Upper lobe of right lung (tissue), 1 donor: ENCODE measurements around the gene DMKN. TPM values are rescaled to one million over a fixed set of nuclear protein-coding genes. Genes with fewer than 3 reads are reported as not detected.

Experiments used
- ATAC-seq: fragments of 200-7000 bp; cut with Tn5 transposase; one replicate; pipeline ENCODE4 v1.9.1; 2020; ENCODE audit warnings: mild to moderate bottlenecking, moderate library complexity
- DNase-seq: peaks from one replicate; pipeline ENCODE4 v3.0.0-alpha.2; 2020
- H3K27ac ChIP-seq: fragments of 200-600 bp; one replicate; pipeline ENCODE4 v1.8.0; 2022
- H3K27me3 ChIP-seq: fragments of 200-600 bp; one replicate; pipeline ENCODE4 v1.8.0; 2022; ENCODE audit warnings: mild to moderate bottlenecking
- H3K36me3 ChIP-seq: fragments of 200-600 bp; one replicate; pipeline ENCODE4 v1.8.0; 2022
- H3K4me1 ChIP-seq: fragments of 200-600 bp; one replicate; pipeline ENCODE4 v1.8.0; 2022
- H3K4me3 ChIP-seq: fragments of 200-600 bp; one replicate; pipeline ENCODE4 v1.8.0; 2022; ENCODE audit warnings: mild to moderate bottlenecking
- H3K9me3 ChIP-seq: fragments of 200-600 bp; one replicate; pipeline ENCODE4 v1.8.0; 2022
- CTCF ChIP-seq: fragments of 200-600 bp; IDR thresholded peaks from one replicate; pipeline ENCODE4 v1.8.0; 2022; ENCODE audit warnings: antibody characterized with exemption
- intact Hi-C: fragments of 100-400 bp; cut with DNase I; formaldehyde crosslinking; loops from one replicate; pipeline ENCODE4 v1.11.0; 2022
- long read RNA-seq: library from polyadenylated mRNA; unstranded; transcript quantifications from one replicate; pipeline ENCODE4 v2.0.0, GENCODE V29; 2021
- total RNA-seq: library from RNA; stranded (reverse); fragmentation: NEBNext Ultra II Directional; extraction: Animal tissue kit (Norgen Biotek cat#: 25700); gene quantifications from one replicate; pipeline ENCODE4 v1.2.1, GENCODE V29; 2021
- donor health status: DM: no; HTN: yes; CAD: no; lungs with severe emphysema.

The DMKN gene, protein sequence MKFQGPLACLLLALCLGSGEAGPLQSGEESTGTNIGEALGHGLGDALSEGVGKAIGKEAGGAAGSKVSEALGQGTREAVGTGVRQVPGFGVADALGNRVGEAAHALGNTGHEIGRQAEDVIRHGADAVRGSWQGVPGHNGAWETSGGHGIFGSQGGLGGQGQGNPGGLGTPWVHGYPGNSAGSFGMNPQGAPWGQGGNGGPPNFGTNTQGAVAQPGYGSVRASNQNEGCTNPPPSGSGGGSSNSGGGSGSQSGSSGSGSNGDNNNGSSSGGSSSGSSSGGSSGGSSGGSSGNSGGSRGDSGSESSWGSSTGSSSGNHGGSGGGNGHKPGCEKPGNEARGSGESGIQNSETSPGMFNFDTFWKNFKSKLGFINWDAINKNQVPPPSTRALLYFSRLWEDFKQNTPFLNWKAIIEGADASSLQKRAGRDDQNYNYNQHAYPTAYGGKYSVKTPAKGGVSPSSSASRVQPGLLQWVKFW
- total RNA-seq = 79.8 TPM
- long read RNA-seq, partial matches to known transcripts = 4 of 32 reads
- long read RNA-seq, other reads (novel, unspliced or antisense) = 25 of 32 reads

DNA sequence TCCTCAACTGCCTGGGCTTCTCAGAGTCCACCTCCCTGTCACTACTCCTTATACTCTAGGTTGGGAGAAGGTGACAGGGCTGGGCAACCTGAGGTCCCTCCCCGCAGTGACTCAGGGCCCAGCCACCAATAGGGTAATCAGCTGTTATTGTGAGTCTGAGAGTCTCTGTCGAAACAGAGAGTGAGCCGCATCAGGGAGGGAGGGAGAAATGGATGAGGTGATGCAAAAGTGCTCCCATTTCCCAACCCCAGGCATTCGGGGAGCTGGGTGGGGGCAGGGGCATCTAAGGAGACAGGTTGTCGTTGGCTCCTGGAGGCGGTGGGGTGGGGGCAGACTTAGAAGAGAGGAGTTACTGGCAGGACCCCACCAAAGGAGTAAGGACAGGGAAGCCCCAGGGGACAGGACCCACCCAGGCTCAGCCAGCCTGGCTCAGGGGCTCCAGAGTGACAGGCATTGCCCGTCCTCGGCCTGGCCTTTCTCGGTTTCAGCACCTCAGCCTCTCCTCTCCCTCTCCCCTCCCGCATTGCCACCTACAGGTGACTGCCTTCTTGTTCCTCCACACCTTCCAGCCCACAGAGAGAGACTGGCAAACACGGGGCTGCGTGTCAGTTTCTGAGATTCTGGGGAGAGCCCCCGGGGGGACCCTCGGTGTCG is at the start of gene DMKN:
Gene DMKN, minus strand, starts transcription at position 22 of the 654 bp plus-strand sequence. CDS start 174 bp downstream, outside the sequence.
- Histone ChIP-seq H3K4me1 (no peaks in the 10 kb centered on the region), H3K4me3 (no peak within 1 kb of the TSS), H3K36me3 (no peaks in the 10 kb centered on the region), H3K27ac (no peak within 1 kb of the TSS), H3K9me3 (no peaks in the 10 kb centered on the region), H3K27me3 (peaks cover 29% of the 10 kb centered on the region)
- intact Hi-C loops = no loop called here
- no peak for TF ChIP-seq CTCF
- ATAC-seq = peak; percentile 6
- DNase-seq = no peak

GRCh38 chr19:35562776-35563175 is 49.3 kb upstream of the DMKN start:
- Histone ChIP-seq H3K4me3 (no peak overlapping the region), H3K9me3 (no peaks in the 10 kb centered on the region), H3K4me1 (peaks cover 6% of the 10 kb centered on the region), H3K27ac (no peak overlapping the region), H3K36me3 (no peaks in the 10 kb centered on the region), H3K27me3 (peaks cover 21% of the 10 kb centered on the region)
- intact Hi-C loops = no loop called here
- no peak for DNase-seq
- TF ChIP-seq CTCF = no peak
- no peak for ATAC-seq

DNA sequence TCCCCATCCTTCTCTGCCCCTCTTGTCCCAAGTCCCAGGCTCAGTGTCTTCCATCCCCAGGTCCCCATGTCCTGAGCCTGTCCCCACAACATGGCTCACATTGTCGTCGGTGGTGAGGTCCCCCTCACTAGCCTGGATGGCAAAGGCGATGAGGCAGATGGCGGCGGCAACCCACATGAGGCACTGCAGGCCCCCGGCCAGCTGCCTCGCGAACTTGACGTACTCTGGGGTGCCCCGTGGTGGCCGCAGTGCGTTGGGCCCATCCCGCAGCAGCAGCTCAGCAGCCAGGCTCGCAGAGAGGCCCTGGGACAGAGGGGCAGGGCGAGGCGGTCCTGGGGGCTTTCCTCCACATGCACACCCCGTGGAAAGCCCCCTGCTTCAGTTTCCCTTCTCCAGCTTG is 48.9 kb upstream of the DMKN start:
- H3K4me3 ChIP-seq = no peak overlapping the region
- H3K27me3 ChIP-seq = peaks cover 21% of the 10 kb centered on the region
- H3K4me1 ChIP-seq = peaks cover 6% of the 10 kb centered on the region
- ATAC-seq (no peak), DNase-seq (no peak)
- no peaks in the 10 kb centered on the region for H3K36me3 ChIP-seq
- TF ChIP-seq CTCF = no peak
- intact Hi-C loops = no loop called here
- no peak overlapping the region for H3K27ac ChIP-seq
- H3K9me3 ChIP-seq = no peaks in the 10 kb centered on the region

- Histone ChIP-seq H3K4me3 (no peak overlapping the region), H3K4me1 (peaks cover 6% of the 10 kb centered on the region), H3K36me3 (no peaks in the 10 kb centered on the region), H3K27ac (no peak overlapping the region), H3K9me3 (no peaks in the 10 kb centered on the region), H3K27me3 (peaks cover 21% of the 10 kb centered on the region)
- ATAC-seq (no peak), DNase-seq (no peak)
- no peak for TF ChIP-seq CTCF
- intact Hi-C loops = no loop called here
Observed at GRCh38 chr19:35561436-35561835, 48.0 kb upstream of the DMKN start.

- Histone ChIP-seq H3K4me3 (no peak overlapping the region), H3K4me1 (peaks cover 6% of the 10 kb centered on the region), H3K27ac (no peak overlapping the region), H3K36me3 (no peaks in the 10 kb centered on the region), H3K27me3 (peaks cover 21% of the 10 kb centered on the region), H3K9me3 (no peaks in the 10 kb centered on the region)
- intact Hi-C loops = no loop called here
- ATAC-seq = no peak
- no peak for TF ChIP-seq CTCF
- no peak for DNase-seq
Observed at GRCh38 chr19:35560677-35561076, 47.2 kb upstream of the DMKN start.
